B cell (primary cell): ENCODE measurements around the gene CNTN4. TPM values are rescaled to one million over a fixed set of nuclear protein-coding genes. Genes with fewer than 3 reads are reported as not detected.

Experiments
- ATAC-seq: fragments of 200-7000 bp; cut with Tn5 transposase; one replicate; pipeline ENCODE4 v1.10.0; 2021; ENCODE audit warnings: low read depth, mild to moderate bottlenecking, moderate number of reproducible peaks, moderate library complexity
- CTCF ChIA-PET: fragments of 350-600 bp; sonication (Branson Sonifier 250); formaldehyde crosslinking; loops from one replicate; lab custom pipeline; 2021; ENCODE audit warnings: antibody characterized with exemption, inconsistent platforms; lab: Charles Lee
- POLR2A ChIA-PET: fragments of 350-600 bp; sonication (Branson Sonifier 250); formaldehyde crosslinking; loops from one replicate; lab custom pipeline; 2021; ENCODE audit warnings: antibody characterized with exemption; lab: Charles Lee
- DNase-seq: peaks from one replicate; pipeline ENCODE4 v3.0.0; 2013
- H2AFZ ChIP-seq: 2 replicates; pipeline ENCODE4 v1.6.1; 2012; ENCODE audit warnings: mild to moderate bottlenecking, low read depth, low read length; ENCODE audit not compliant: insufficient read depth, poor library complexity, severe bottlenecking
- H3K27ac ChIP-seq, 2 donors: 1 replicate in 1 of 2; 2 replicates in 1 of 2; pipeline ENCODE4 v1.5.1; 2012 to 2013; ENCODE audit warnings: low read length in 2 of 2, mild to moderate bottlenecking in 2 of 2, moderate library complexity in 1 of 2
- H3K27me3 ChIP-seq, 4 experiments: fragments of 200-600 bp in 1 of 4; sonication (generic) in 1 of 4; replicated peaks in 1 of 4; 1 replicate in 2 of 4; 2 replicates in 2 of 4; pipeline versions ENCODE4 v1.6.1 to v1.7.0; 2013 to 2016; ENCODE audit warnings: low read length in 3 of 4, mild to moderate bottlenecking in 2 of 4, mixed read lengths in 1 of 4, moderate library complexity in 1 of 4; ENCODE audit not compliant: insufficient read depth in 4 of 4, control insufficient read depth in 3 of 4; ENCODE audit errors: control extremely low read depth in 1 of 4
- H3K36me3 ChIP-seq, 2 experiments: replicated peaks in 1 of 2; 1 replicate in 1 of 2; 2 replicates in 1 of 2; pipeline versions ENCODE4 v1.6.1 to v1.7.1; 2013; ENCODE audit warnings: low read length in 1 of 2; ENCODE audit not compliant: insufficient read depth in 2 of 2, control insufficient read depth in 1 of 2; ENCODE audit errors: control extremely low read depth in 1 of 2, extremely low read depth in 1 of 2
- H3K4me1 ChIP-seq, 2 donors: fragments of 200-600 bp in 1 of 2; sonication (generic) in 1 of 2; 1 replicate in 1 of 2; 2 replicates in 1 of 2; pipeline versions ENCODE4 v1.5.1 to v1.6.1; 2013 to 2017; ENCODE audit warnings: low read length in 2 of 2; ENCODE audit not compliant: control insufficient read depth in 2 of 2, insufficient read depth in 2 of 2
- H3K4me2 ChIP-seq: replicated peaks from 2 replicates; pipeline ENCODE3; 2012; ENCODE audit warnings: mild to moderate bottlenecking, low read depth, low read length; ENCODE audit not compliant: poor library complexity, severe bottlenecking
- H3K4me3 ChIP-seq, 5 experiments: fragments of 200-600 bp in 1 of 5; sonication (generic) in 1 of 5; 1 replicate in 3 of 5; 2 replicates in 2 of 5; pipeline versions ENCODE4 v1.5.1 to v1.7.0; 2011 to 2016; ENCODE audit warnings: low read length in 4 of 5, mild to moderate bottlenecking in 4 of 5, low read depth in 2 of 5, control low read depth in 1 of 5, moderate library complexity in 1 of 5; ENCODE audit not compliant: insufficient read depth in 1 of 5; ENCODE audit errors: control extremely low read depth in 1 of 5, extremely low read depth in 1 of 5
- H3K79me2 ChIP-seq: fragments of 200-600 bp; sonication (generic); one replicate; pipeline ENCODE4 v1.6.0; 2016; ENCODE audit warnings: low read length; ENCODE audit not compliant: control insufficient read depth, insufficient read depth
- H3K9ac ChIP-seq: fragments of 200-600 bp; sonication (generic); 2 replicates; pipeline ENCODE4 v1.6.1; 2017; ENCODE audit warnings: mild to moderate bottlenecking, low read length, moderate library complexity
- H3K9me3 ChIP-seq, 3 donors: one replicate each; pipeline versions ENCODE4 v1.6.1 to v1.7.1; 2013; ENCODE audit warnings: low read length in 2 of 3; ENCODE audit not compliant: control insufficient read depth in 2 of 3, insufficient read depth in 1 of 3; ENCODE audit errors: control extremely low read depth in 1 of 3
- H4K20me1 ChIP-seq: 2 replicates; pipeline ENCODE4 v1.6.0; 2012; ENCODE audit warnings: mild to moderate bottlenecking, low read length; ENCODE audit not compliant: insufficient read depth, control insufficient read depth, poor library complexity, severe bottlenecking
- H3K27ac Mint-ChIP-seq: one replicate; pipeline ENCODE4 v1.8.0; 2021; ENCODE audit warnings: mixed read lengths
- H3K27me3 Mint-ChIP-seq: one replicate; pipeline ENCODE4 v1.8.0; 2021; ENCODE audit warnings: mixed read lengths
- H3K4me1 Mint-ChIP-seq: one replicate; pipeline ENCODE4 v1.8.0; 2021; ENCODE audit warnings: mixed read lengths
- H3K4me3 Mint-ChIP-seq: one replicate; pipeline ENCODE4 v1.8.0; 2021; ENCODE audit warnings: mixed read lengths
- H3K9me3 Mint-ChIP-seq: one replicate; pipeline ENCODE4 v1.8.0; 2022; ENCODE audit warnings: mixed read lengths; ENCODE audit not compliant: insufficient read depth
- EZH2 ChIP-seq: IDR thresholded peaks from 2 replicates; pipeline ENCODE4 v1.6.1; 2012; ENCODE audit warnings: borderline replicate concordance, low read depth, mild to moderate bottlenecking, moderate library complexity, low read length; ENCODE audit not compliant: insufficient read depth, poor library complexity, severe bottlenecking
- WGBS: methylation state at CpG from one replicate; pipeline ENCODE4 v1.1.5; 2013; ENCODE audit warnings: missing lambda C conversion rate; ENCODE audit not compliant: insufficient coverage; 5-methylcytosine and 5-hydroxymethylcytosine counted together
- intact Hi-C: fragments of 100-400 bp; cut with micrococcal nuclease; formaldehyde crosslinking; loops from one replicate; pipeline ENCODE4 v1.10.0; 2022
- polyA plus RNA-seq: library from polyadenylated mRNA; depleted of rRNA; stranded (reverse); fragments of >200 nt; gene quantifications from 2 replicates; pipeline ENCODE4 v1.2.3, GENCODE V29; 2012
- total RNA-seq, 2 donors: library from RNA; stranded (reverse); fragments of 120-200 nt in 1 of 2; gene quantifications; 1 replicate in 1 of 2; 2 replicates in 1 of 2; pipeline versions ENCODE4 v1.2.3 to v1.2.4, GENCODE V29; 2013 to 2022
- TF ChIP-seq, protein P1 (sequence below): fragments of 200-600 bp; IDR thresholded peaks from one replicate; pipeline ENCODE4 v1.8.0; 2022; ENCODE audit warnings: antibody characterized with exemption, mild to moderate bottlenecking

Gene CNTN4
- total and polyA plus RNA-seq, 2 donors (not counting 1 experiment from before 2014, with no cell fraction given), result 0.05 TPM; not detected in 1

DNA sequence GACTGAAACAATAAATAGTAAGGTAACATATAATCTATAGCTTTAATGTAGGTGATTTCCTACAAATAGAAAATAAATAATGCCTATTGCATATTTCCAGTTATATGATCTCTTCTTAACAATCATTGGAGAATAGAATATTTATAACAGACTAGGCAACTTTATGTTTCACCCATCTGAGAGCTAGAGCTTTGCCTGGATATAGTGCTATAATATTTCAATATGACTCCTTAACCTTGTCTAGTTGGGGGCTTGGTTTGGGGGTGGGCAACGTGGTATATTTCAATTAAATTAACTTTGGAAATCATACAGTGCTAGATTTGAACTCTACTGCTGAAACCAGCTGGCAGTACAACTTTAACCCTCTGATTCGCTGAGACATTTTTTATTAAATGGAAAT lies 265.2 kb downstream of the CNTN4 start:
- no peak overlapping the region for H3K4me3 ChIP-seq
- H3K9me3 ChIP-seq, result peaks cover 0 to 4% (median 0%) of the 10 kb centered on the region in 3 donors
- no peaks in the 10 kb centered on the region for H3K4me1 ChIP-seq
- POLR2A ChIA-PET, result no interaction called here
- DNase-seq, result no peak
- no peak overlapping the region for H3K27ac ChIP-seq
- H3K4me2 ChIP-seq, result no peak overlapping the region
- H3K27me3 Mint-ChIP-seq, result no peaks in the 10 kb centered on the region
- CTCF ChIA-PET, result no interaction called here
- H3K27me3 ChIP-seq, result no peaks in the 10 kb centered on the region
- TF ChIP-seq, protein P1, sequence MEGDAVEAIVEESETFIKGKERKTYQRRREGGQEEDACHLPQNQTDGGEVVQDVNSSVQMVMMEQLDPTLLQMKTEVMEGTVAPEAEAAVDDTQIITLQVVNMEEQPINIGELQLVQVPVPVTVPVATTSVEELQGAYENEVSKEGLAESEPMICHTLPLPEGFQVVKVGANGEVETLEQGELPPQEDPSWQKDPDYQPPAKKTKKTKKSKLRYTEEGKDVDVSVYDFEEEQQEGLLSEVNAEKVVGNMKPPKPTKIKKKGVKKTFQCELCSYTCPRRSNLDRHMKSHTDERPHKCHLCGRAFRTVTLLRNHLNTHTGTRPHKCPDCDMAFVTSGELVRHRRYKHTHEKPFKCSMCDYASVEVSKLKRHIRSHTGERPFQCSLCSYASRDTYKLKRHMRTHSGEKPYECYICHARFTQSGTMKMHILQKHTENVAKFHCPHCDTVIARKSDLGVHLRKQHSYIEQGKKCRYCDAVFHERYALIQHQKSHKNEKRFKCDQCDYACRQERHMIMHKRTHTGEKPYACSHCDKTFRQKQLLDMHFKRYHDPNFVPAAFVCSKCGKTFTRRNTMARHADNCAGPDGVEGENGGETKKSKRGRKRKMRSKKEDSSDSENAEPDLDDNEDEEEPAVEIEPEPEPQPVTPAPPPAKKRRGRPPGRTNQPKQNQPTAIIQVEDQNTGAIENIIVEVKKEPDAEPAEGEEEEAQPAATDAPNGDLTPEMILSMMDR, result no peak
- no peak for TF ChIP-seq EZH2
- H3K27ac Mint-ChIP-seq, result no peak overlapping the region
- H3K4me1 Mint-ChIP-seq, result no peaks in the 10 kb centered on the region
- no CpG with 5 or more reads among the region's 2 CpGs for WGBS
- no peak for ATAC-seq
- H3K36me3 ChIP-seq, result no peaks in the 10 kb centered on the region
- no peaks in the 10 kb centered on the region for H3K79me2 ChIP-seq
- no peak overlapping the region for H3K9ac ChIP-seq
- H3K9me3 Mint-ChIP-seq, result no peaks in the 10 kb centered on the region
- intact Hi-C loops, result no loop called here
- no peak overlapping the region for H2AFZ ChIP-seq
- no peak overlapping the region for H3K4me3 Mint-ChIP-seq
- H4K20me1 ChIP-seq, result no peaks in the 10 kb centered on the region

DNA sequence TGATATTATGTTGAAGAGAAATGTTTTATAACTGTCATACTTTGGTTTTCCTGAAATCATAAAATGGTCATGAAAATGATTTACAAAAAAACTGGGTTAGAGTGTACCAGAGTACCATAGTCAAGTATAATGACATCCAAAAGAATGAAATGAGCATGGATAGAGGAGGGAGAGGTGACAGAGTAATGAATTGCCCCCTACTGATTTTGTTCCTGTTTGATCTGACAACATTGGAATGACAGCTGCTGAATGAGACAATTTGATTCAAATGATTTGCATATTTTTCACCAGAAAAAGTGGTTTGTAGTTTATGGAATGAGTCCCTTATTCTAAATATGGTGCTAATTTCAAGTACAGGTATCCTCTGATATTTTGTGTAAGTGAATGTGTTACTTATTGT lies 271.7 kb downstream of the CNTN4 start:
- H3K9ac ChIP-seq, result no peak overlapping the region
- no peak overlapping the region for H3K27ac Mint-ChIP-seq
- TF ChIP-seq EZH2, result no peak
- TF ChIP-seq, protein P1, result no peak
- POLR2A ChIA-PET, result no interaction called here
- no peaks in the 10 kb centered on the region for H3K79me2 ChIP-seq
- H3K9me3 ChIP-seq, result no peaks in the 10 kb centered on the region
- H3K27me3 Mint-ChIP-seq, result no peaks in the 10 kb centered on the region
- H3K4me3 Mint-ChIP-seq, result no peak overlapping the region
- no peak overlapping the region for H3K27ac ChIP-seq
- ATAC-seq (no peak), DNase-seq (no peak)
- CTCF ChIA-PET, result no interaction called here
- no peaks in the 10 kb centered on the region for H4K20me1 ChIP-seq
- no peaks in the 10 kb centered on the region for H3K4me1 ChIP-seq
- intact Hi-C loops, result no loop called here
- no peaks in the 10 kb centered on the region for H3K27me3 ChIP-seq
- H3K36me3 ChIP-seq, result no peaks in the 10 kb centered on the region
- H3K9me3 Mint-ChIP-seq, result no peaks in the 10 kb centered on the region
- no peaks in the 10 kb centered on the region for H3K4me1 Mint-ChIP-seq
- no peak overlapping the region for H2AFZ ChIP-seq
- no peak overlapping the region for H3K4me2 ChIP-seq
- H3K4me3 ChIP-seq, result no peak overlapping the region
